ENCODE measurements around the gene C4orf36.

DNA sequence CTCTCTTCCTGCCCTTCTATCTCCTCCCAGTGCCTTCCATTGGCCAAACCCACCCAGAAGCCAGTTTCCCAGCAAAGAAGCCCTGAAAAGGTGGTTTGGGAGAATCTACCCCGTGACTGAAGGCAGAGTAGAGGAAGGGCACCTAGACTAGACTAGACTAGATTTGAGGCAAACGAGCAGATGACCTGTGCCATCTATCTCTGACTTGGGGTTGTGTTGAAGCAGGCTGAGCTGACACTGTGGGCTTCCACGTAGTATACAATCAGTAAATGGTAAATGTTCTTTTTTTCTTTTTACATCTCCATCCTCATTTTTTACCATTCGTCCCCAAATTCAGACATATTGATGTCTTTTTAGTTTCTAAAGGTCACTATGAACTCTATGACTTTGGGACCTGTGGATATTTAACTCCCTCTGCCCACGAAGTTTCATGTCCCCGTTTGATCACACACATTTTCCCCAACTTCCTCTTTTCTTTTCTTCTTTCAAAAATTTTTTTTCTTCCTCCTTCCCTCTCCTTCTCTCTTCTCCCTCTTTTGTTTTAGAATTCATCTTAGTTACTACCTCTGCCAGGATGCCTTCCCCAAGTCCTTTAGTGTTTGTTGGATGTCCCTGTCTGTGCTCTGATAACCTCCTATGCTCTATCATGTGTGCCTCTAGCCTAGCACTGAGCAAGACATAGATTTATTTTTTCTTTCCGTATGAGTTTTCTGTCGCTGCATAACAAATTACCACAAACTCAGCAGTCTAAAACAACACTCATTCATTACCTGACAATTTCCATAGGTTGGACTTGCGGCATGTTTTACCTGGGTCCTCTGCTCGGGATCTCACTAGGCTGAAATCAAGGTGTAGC, 36.4 kb upstream of the C4orf36 start:
- TF ChIP-seq POLR2A (IDR thresholded peaks at IDR 0.05): no peak
- TF ChIP-seq, protein P1, sequence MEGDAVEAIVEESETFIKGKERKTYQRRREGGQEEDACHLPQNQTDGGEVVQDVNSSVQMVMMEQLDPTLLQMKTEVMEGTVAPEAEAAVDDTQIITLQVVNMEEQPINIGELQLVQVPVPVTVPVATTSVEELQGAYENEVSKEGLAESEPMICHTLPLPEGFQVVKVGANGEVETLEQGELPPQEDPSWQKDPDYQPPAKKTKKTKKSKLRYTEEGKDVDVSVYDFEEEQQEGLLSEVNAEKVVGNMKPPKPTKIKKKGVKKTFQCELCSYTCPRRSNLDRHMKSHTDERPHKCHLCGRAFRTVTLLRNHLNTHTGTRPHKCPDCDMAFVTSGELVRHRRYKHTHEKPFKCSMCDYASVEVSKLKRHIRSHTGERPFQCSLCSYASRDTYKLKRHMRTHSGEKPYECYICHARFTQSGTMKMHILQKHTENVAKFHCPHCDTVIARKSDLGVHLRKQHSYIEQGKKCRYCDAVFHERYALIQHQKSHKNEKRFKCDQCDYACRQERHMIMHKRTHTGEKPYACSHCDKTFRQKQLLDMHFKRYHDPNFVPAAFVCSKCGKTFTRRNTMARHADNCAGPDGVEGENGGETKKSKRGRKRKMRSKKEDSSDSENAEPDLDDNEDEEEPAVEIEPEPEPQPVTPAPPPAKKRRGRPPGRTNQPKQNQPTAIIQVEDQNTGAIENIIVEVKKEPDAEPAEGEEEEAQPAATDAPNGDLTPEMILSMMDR (IDR thresholded peaks at IDR 0.05): no peak
- TF ChIP-seq EP300 (IDR thresholded peaks at IDR 0.05): no peak

Measured in ovary (tissue), 3 donors.